ENCODE data around the gene TSPAN4.

DNA sequence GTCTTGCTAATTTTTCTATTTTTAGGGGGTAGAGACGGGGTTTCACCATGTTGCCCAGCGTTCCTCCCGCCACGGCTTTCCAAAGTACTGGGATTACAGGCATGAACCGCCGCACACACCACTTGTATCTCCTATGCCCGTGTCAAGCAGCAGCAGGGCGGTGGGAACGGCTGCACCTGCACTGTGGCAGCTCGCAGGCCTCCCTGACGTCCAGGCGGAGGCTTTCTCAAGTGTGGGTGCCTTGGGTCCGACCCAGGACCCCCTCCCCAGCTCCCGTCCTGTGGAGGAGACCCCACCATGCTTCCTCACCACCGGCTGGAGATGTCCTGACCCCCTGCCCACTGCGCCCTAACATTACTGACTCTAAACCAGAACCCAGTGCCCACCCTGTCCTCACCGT is 25.7 kb downstream of the TSPAN4 start:
- TF ChIP-seq CTCF (conservative IDR thresholded peaks at IDR 0.05; ENCODE audit: low read length) (no peak), EZH2phosphoT487 (IDR thresholded peaks at IDR 0.05; ENCODE audit: borderline replicate concordance, low read depth, low read length) (no peak)

Measured in OCI-LY7 (cell line).